GM23248 (cell line): Measurements from ENCODE around the gene NPTN. TPM values are rescaled to one million over a fixed set of nuclear protein-coding genes. Genes with fewer than 3 reads are reported as not detected.
A peak's percentile ranks its signal among the peaks of the same experiment; 100 is the strongest.

Experiments
- DNase-seq: peaks from one replicate; pipeline ENCODE4 v3.0.0-alpha.2; 2015
- H2AFZ ChIP-seq: fragments of 200-600 bp; sonication (generic); 2 replicates; pipeline ENCODE4 v1.6.1; 2016; ENCODE audit warnings: antibody characterized with exemption
- H3F3A ChIP-seq: fragments of 200-600 bp; sonication (generic); 2 replicates; pipeline ENCODE4 v1.6.1; 2016; ENCODE audit warnings: mild to moderate bottlenecking, antibody characterized with exemption, mixed run types; ENCODE audit not compliant: insufficient read depth
- H3K27ac ChIP-seq: fragments of 200-600 bp; sonication (generic); 2 replicates; pipeline ENCODE4 v1.5.1; 2016; ENCODE audit warnings: mild to moderate bottlenecking
- H3K27me3 ChIP-seq: fragments of 200-600 bp; sonication (generic); replicated peaks from 2 replicates; pipeline ENCODE4 v1.6.1; 2016; ENCODE audit warnings: mild to moderate bottlenecking; ENCODE audit not compliant: insufficient read depth
- H3K36me3 ChIP-seq: fragments of 200-600 bp; sonication (generic); 2 replicates; pipeline ENCODE4 v1.6.1; 2016; ENCODE audit warnings: low read depth, mild to moderate bottlenecking
- H3K4me1 ChIP-seq: fragments of 200-600 bp; sonication (generic); 2 replicates; pipeline ENCODE4 v1.6.1; 2016; ENCODE audit warnings: mild to moderate bottlenecking; ENCODE audit not compliant: insufficient read depth
- H3K4me2 ChIP-seq: fragments of 200-600 bp; sonication (generic); one replicate; pipeline ENCODE4 v1.6.1; 2016; ENCODE audit warnings: mild to moderate bottlenecking; ENCODE audit not compliant: unreplicated experiment
- H3K4me3 ChIP-seq: fragments of 200-600 bp; sonication (generic); 2 replicates; pipeline ENCODE4 v1.5.1; 2016; ENCODE audit warnings: mild to moderate bottlenecking
- H3K79me2 ChIP-seq: fragments of 200-600 bp; sonication (generic); 2 replicates; pipeline ENCODE4 v1.6.1; 2016; ENCODE audit warnings: mild to moderate bottlenecking; ENCODE audit not compliant: insufficient read depth
- H3K9ac ChIP-seq: fragments of 200-600 bp; sonication (generic); 2 replicates; pipeline ENCODE4 v1.6.1; 2016; ENCODE audit warnings: mild to moderate bottlenecking
- H3K9me2 ChIP-seq: fragments of 200-600 bp; sonication (generic); 2 replicates; pipeline ENCODE4 v1.6.1; 2016; ENCODE audit warnings: mixed run types, mild to moderate bottlenecking, moderate library complexity; ENCODE audit not compliant: insufficient read depth
- H3K9me3 ChIP-seq: fragments of 200-600 bp; sonication (generic); one replicate; pipeline ENCODE4 v1.6.1; 2017; ENCODE audit warnings: low read depth
- H4K20me1 ChIP-seq: fragments of 200-600 bp; sonication (generic); 2 replicates; pipeline ENCODE4 v1.6.0; 2016; ENCODE audit not compliant: insufficient read depth
- EZH2 ChIP-seq: fragments of 200-600 bp; sonication (generic); IDR thresholded peaks from 2 replicates; pipeline ENCODE4 v1.6.1; 2018; ENCODE audit warnings: antibody characterized with exemption, mild to moderate bottlenecking; ENCODE audit not compliant: insufficient read depth, poor library complexity, severe bottlenecking
- EZH2phosphoT487 ChIP-seq: fragments of 200-600 bp; sonication (generic); IDR thresholded peaks from 2 replicates; pipeline ENCODE4 v1.6.1; 2018; ENCODE audit warnings: antibody characterized with exemption, moderate library complexity, mild to moderate bottlenecking, low read depth; ENCODE audit not compliant: insufficient read depth
- WGBS, 2 experiments: methylation state at CpG; one replicate each; pipeline ENCODE4 v1.1.6; 2015 to 2017; ENCODE audit warnings: low lambda C conversion rate in 2 of 2, low coverage in 1 of 2; ENCODE audit errors: missing lambda C conversion rate in 2 of 2; 5-methylcytosine and 5-hydroxymethylcytosine counted together
- in situ Hi-C: fragments of 300-500 bp; cut with MboI; formaldehyde crosslinking; loops from 2 replicates; pipeline ENCODE4 v1.15.0; 2020
- polyA plus RNA-seq: library from polyadenylated mRNA; unstranded; fragments of >200 nt; fragmentation: Nextera tagmentation; extraction: Ambion mirVana; gene quantifications from 2 replicates; pipeline ENCODE4 v1.2.1, GENCODE V29; 2016
- total RNA-seq: library from RNA; depleted of rRNA; stranded (reverse); fragments of >200 nt; shearing (Covaris generic); gene quantifications from 2 replicates; pipeline ENCODE4 v1.2.3, GENCODE V29; 2014

NPTN gene
- total and polyA plus RNA-seq, 2 experiments from 2014 or later: 128 to 183 TPM

DNA sequence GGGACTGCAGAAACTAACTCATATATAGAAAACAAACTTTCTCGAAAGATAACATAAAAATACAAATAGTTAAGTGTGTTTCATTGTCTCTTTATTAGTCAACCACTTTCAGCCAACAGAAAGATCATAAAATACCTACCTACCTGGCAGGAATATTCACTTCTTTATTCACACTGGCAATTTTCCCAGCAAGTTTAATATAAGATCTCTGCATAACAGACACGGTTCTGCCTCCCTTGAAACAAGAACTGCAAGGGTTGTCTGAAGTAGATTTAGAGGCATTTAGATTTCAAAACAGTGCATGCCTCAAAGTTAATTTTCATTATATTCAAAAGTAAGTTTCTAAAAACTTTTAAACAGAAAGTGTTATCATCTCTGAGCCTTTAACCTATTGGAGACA is 7.1 kb downstream of the NPTN start:
- Histone ChIP-seq H3K79me2 (peaks cover 100% of the 10 kb centered on the region), H4K20me1 (peaks cover 61% of the 10 kb centered on the region), H3K9me3 (no peaks in the 10 kb centered on the region), H3K36me3 (no peaks in the 10 kb centered on the region), H3K4me3 (no peak overlapping the region), H3K27ac (no peak overlapping the region), H3K4me1 (peaks cover 75% of the 10 kb centered on the region), H2AFZ (no peak overlapping the region), H3K4me2 (no peak overlapping the region), H3F3A (peaks cover 20% of the 10 kb centered on the region), H3K27me3 (no peaks in the 10 kb centered on the region), H3K9ac (no peak overlapping the region), H3K9me2 (no peaks in the 10 kb centered on the region)
- WGBS, 2 experiments: 98 to 100% methylated on average over 2 of the region's 2 CpGs
- DNase-seq: no peak
- in situ Hi-C loops: no loop called here
- no peak for TF ChIP-seq EZH2phosphoT487
- no peak for TF ChIP-seq EZH2

- in situ Hi-C loops: no loop called here
Observed at GRCh38 chr15:73624530-73624929, 8.7 kb downstream of the NPTN start.

DNA sequence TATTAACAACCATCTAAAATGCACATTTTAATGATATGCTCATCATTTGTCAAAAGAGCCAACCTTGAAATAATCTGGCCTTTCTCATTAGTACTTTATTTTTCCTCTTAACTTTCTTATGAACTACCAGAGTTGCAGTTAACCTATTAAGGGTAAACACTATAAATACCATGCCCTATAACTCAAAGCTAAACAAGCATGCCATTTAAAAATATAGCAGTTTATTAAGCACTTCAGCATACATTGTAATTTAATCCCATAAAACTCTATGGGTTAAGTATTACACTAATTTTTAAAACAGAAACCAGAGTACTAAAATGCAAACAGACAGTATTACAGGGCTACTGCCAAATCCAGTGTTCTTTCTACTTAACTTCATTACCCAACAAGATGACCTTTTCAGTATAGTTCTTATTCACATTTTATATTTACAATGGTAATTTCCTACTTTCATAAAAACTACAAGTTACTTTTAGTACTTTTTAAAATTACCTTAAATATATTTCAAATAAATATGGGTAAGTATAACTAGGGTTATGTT is 11.8 kb downstream of the NPTN start:
- H3K9ac ChIP-seq: no peak overlapping the region
- no peak overlapping the region for H3K4me3 ChIP-seq
- H3K36me3 ChIP-seq: no peaks in the 10 kb centered on the region
- H3F3A ChIP-seq: no peaks in the 10 kb centered on the region
- no peak for DNase-seq
- peaks cover 58% of the 10 kb centered on the region for H4K20me1 ChIP-seq
- in situ Hi-C loops: no loop called here
- H3K79me2 ChIP-seq: peaks cover 100% of the 10 kb centered on the region
- H3K4me2 ChIP-seq: no peak overlapping the region
- peaks cover 41% of the 10 kb centered on the region for H3K4me1 ChIP-seq
- no peaks in the 10 kb centered on the region for H3K9me3 ChIP-seq
- H3K27ac ChIP-seq: no peak overlapping the region
- TF ChIP-seq EZH2phosphoT487: no peak
- no peak for TF ChIP-seq EZH2
- no peaks in the 10 kb centered on the region for H3K9me2 ChIP-seq
- H3K27me3 ChIP-seq: no peaks in the 10 kb centered on the region
- no peak overlapping the region for H2AFZ ChIP-seq

More at GRCh38 chr15:73624530-73624929, 8.7 kb downstream of the NPTN start:
- H3K9ac ChIP-seq: no peak overlapping the region
- peak overlapping the region; percentile 2 for H3K4me2 ChIP-seq
- WGBS, 2 experiments: 6 to 7% methylated on average over 1 of the region's 1 CpG
- no peaks in the 10 kb centered on the region for H3K9me2 ChIP-seq
- H3K4me3 ChIP-seq: no peak overlapping the region
- peaks cover 62% of the 10 kb centered on the region for H4K20me1 ChIP-seq
- H3K36me3 ChIP-seq: no peaks in the 10 kb centered on the region
- H3K27ac ChIP-seq: no peak overlapping the region
- no peak overlapping the region for H2AFZ ChIP-seq
- no peaks in the 10 kb centered on the region for H3K9me3 ChIP-seq
- TF ChIP-seq EZH2phosphoT487: no peak
- TF ChIP-seq EZH2: no peak
- H3K4me1 ChIP-seq: peaks cover 60% of the 10 kb centered on the region
- no peaks in the 10 kb centered on the region for H3K27me3 ChIP-seq
- H3F3A ChIP-seq: peaks cover 6% of the 10 kb centered on the region; the same call in 1 of the 2 replicates
- H3K79me2 ChIP-seq: peaks cover 100% of the 10 kb centered on the region
- DNase-seq: no peak

DNA sequence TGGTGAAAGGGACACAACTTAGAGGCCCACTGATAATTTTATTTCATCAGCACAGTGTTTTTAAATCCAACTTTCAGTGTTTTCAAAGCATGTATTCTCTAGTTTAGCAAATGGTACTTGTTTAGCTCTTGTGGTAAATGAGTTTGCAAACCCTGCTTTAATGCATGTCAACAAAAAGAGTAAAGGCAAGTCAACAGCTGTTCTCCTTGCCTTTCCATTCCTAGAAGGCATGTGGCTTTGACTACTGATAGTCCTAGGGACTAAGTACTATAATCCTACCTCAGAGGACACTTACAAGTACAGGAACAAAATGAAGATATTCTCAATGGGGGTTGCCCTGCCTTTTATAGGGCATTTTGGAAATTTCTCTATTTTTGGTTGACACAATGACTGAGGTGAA is 13.1 kb downstream of the NPTN start:
- no peak overlapping the region for H3K4me3 ChIP-seq
- H3K9me2 ChIP-seq: no peaks in the 10 kb centered on the region
- H2AFZ ChIP-seq: no peak overlapping the region
- TF ChIP-seq EZH2 (no peak), EZH2phosphoT487 (no peak)
- in situ Hi-C loops: no loop called here
- DNase-seq: no peak
- no peaks in the 10 kb centered on the region for H3K9me3 ChIP-seq
- H3K27ac ChIP-seq: no peak overlapping the region
- peaks cover 100% of the 10 kb centered on the region for H3K79me2 ChIP-seq
- H3K4me2 ChIP-seq: no peak overlapping the region
- peaks cover 60% of the 10 kb centered on the region for H4K20me1 ChIP-seq
- no peaks in the 10 kb centered on the region for H3F3A ChIP-seq
- H3K27me3 ChIP-seq: no peaks in the 10 kb centered on the region
- peaks cover 30% of the 10 kb centered on the region for H3K4me1 ChIP-seq
- no peaks in the 10 kb centered on the region for H3K36me3 ChIP-seq
- no peak overlapping the region for H3K9ac ChIP-seq

DNA sequence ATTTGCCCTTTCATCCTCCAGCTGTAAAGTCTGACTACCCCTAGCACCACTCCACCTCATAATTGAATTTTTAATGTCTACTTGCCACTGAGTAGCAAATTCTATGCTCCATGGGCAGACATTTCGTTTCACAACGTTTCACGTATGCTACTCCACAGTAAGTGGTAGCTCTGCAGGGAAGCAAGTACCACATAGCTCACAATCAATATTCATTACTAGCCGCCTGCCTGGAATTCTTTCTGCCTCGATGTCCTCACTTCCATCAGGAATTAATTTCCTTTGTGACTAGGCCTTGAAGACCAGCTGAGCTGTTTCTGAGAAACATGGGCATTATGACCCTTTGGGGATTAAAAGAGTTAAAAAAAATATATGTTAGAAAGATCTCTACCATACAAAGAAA is 15.3 kb downstream of the NPTN start:
- no peak overlapping the region for H3K4me3 ChIP-seq

More for the DNA sequence above, 15.3 kb downstream of the NPTN start:
- 81 to 84% methylated on average over 5 of the region's 5 CpGs for whole genome bisulfite sequencing, 2 experiments
- no peak for DNase-seq
- Histone ChIP-seq H3K4me2 (no peak overlapping the region), H3K9me3 (no peaks in the 10 kb centered on the region), H3F3A (no peaks in the 10 kb centered on the region), H3K9me2 (no peaks in the 10 kb centered on the region), H3K36me3 (no peaks in the 10 kb centered on the region), H3K9ac (no peak overlapping the region), H2AFZ (no peak overlapping the region), H3K27ac (no peak overlapping the region), H3K27me3 (no peaks in the 10 kb centered on the region), H3K4me1 (peaks cover 16% of the 10 kb centered on the region), H4K20me1 (peaks cover 52% of the 10 kb centered on the region), H3K79me2 (peaks cover 100% of the 10 kb centered on the region)
- in situ Hi-C loops: no loop called here
- TF ChIP-seq EZH2: no peak
- TF ChIP-seq EZH2phosphoT487: no peak
